GDM1 (cell line): Measurements from ENCODE around the gene USF1.
"Not testable (repeated sequence)": the region's sequence is repeated elsewhere in the genome, so short reads cannot be mapped to it uniquely, and the experiment has no call there.

Experiments
- DNase-seq: peaks from one replicate; lab custom pipeline; 2025; lab: John Stamatoyannopoulos, UW

The USF1 gene

DNA sequence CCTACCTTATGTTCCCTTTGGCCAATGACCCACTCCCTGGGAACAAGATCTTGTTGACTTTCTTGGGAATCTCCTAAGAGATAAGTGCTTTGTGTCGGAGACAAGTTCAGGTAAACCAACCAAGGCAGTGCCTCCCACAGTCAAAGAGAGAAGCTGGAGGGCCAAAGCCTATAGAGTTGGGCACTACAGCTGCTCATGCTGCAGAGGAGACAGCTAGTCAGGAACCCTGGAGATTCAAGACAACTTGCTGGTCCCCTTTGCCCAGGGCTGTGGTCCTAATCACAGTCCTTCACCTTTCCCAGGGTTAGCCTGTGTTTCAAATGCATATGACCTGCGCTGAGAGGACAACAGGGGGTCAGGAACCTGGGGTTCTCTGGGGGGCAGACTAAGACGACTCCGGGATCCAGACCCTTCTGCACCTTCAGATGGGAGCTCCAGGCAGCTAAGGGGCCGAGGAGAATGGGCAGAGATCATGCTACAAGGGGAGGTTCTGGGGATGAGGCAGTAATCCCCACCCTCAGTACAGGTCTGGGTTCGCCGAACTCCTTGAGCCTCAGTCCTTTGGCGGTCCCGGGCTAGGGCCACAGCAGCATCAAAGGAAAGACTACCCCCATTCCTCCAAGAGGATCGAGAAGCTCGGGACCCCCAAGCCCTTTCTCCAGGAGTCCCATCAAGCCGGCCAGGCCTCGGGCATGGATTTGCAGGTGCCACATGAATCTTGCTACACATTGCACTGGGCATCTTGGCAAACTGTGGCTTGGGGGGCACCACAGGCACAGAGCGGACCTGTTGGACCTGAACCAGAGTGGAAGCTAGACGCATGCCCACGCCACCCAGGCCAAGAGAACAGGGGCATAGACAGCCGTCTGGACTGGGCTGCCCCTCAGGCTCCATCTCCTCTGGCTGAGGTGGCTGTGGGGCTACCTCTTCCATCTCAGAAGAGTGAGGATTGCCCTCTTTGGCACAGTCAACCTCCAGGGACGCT, 2.0 kb upstream of the USF1 start:
- no peak for DNase-seq

GRCh38 chr1:161046605-161047228, 940 bp upstream of the USF1 start:
- no peak for DNase-seq

- peak; percentile 80 for DNase-seq
Observed at GRCh38 chr1:161044908-161045735, 655 bp downstream of the USF1 start.

GRCh38 chr1:161044535-161044907, 1.3 kb downstream of the USF1 start:
- DNase-seq, result no peak

GRCh38 chr1:161039546-161039945, 6.2 kb downstream of the USF1 start:
- DNase-seq, result no peak

- DNase-seq, result no peak
Observed at GRCh38 chr1:161039154-161039545, 6.6 kb downstream of the USF1 start.

DNA sequence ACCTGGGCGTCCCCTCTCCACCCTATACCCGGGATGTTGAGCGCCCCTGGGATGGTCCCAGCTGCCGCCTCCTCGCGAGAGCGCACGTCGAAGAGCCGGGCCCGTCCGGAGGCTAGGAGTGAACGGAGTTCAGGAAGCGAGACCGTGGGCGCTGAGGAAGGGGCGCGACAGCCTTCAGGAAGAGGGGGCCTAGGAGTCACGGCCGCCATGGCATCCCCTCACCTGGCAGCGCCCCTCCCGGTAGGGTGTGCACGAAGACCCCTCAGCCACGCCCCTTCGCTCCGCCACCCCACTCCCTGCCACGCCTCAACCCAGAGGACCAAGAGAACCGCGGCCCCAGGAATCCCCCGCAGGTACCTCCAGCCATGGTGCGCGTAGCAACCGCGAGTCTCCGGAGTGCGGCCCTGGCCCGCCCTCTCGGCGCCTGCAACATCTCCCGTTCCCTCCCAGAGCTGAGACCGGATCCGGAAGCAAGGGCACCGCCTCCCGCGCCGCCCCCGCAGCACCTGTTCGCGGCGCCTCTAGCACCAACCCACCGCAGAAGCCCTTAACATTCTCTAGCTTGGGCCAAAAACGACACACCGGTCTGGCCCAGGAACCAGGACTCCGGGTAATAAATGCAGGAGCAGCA, 7.1 kb downstream of the USF1 start, which contains the start of gene TSTD1:
TSTD1 (minus strand) TSS at position 442 of the 631 bp plus-strand sequence; CDS start at position 367, 75 bp downstream.
- DNase-seq, result no peak

GRCh38 chr1:161037661-161038522, 7.9 kb downstream of the USF1 start:
- no peak for DNase-seq

DNA sequence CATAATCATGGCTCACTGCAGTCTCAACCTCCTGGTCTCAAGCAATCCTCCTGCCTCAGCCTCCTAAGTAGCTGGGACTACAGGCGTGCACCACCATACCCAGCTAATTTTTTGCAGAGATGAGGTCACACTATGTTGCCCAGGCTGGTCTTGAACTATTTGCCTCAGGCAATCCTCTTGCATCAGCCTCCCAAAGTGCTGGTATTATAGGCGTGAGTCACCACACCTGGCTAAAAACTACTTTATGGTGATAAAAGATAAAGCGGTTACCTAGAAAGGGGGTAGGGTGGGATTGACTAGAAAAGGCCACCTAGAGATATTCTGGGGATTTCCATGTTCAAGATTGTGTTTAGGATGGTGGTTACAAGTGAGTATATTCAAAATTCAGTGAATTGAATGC, 12.0 kb downstream of the USF1 start:
- DNase-seq, result no peak

DNA sequence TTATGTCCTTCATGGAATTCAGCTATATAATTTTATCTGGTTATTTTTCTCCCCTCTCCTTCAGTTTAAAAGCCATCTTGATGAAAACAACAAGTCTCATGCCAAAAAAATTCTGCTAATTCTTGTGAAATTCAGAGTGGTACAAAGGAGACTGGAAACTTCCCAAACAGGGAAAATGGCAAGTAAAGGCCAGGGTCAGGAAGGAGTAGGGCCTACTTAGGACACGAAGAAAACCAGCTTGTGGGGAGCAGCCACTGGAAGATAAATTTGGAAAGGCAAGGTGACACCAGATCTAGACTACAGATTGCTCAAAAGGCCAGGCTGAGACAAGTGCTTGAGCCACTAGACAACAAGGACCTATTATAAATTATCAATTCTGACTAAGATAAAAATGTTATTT, 13.4 kb downstream of the USF1 start:
- DNase-seq, result no peak

DNA sequence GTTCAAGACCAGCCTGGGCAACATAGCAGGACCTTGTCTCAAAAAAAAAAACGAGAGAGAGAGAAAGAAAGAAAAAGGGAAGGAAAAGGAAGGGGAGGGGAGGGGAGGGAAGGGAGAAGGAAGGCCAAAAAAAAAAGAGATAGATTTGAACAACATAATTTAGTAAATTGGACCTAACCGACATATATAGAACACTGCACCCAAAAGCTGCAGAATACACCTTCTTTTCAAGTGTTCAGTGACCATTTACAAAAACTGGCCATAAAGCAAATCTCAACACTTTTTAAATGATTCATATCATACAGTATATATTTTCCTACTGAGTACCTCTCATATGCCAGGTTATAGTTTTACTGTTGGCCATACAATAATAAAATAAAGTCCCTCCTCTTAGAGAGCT, 13.9 kb downstream of the USF1 start:
- DNase-seq, result no peak

DNA sequence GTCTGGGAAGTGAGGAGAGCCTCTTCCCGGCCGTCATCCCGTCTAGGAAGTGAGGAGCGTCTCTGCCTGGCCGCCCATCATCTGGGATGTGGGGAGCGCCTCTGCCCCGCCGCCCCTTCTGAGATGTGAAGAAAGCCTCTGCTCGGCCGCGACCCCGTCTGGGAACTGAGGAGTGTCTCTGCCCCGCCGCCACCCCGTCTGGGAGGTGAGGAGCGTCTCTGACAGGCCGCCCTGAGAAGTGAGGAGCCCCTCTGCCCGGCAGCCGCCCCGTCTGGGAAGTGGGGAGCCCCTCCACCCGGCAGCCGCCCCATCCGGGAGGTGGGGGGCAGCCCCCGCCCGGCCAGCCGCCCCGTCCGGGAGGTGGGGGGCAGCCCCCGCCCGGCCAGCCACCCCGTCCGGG, 16.3 kb downstream of the USF1 start:
- not testable (repeated sequence) for DNase-seq

DNA sequence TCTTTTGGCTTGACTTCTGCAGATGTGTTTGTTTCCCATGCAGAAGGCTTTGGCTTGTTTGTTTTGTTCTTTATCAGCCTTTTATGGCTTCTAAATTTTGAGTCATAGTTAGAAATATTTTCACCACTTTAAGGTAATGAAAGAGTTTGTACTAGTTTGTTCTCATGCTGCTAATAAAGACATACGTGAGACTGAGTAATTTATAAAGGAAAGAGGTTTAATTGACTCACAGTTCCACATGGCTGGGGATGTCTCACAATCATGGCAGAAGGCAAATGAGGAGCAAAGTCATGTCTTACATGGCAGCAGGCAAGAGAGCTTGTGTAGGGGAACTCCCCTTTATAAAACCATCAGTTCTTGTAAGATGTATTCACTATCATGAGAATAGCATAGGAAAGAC, 18.8 kb downstream of the USF1 start:
- not testable (repeated sequence) for DNase-seq

DNA sequence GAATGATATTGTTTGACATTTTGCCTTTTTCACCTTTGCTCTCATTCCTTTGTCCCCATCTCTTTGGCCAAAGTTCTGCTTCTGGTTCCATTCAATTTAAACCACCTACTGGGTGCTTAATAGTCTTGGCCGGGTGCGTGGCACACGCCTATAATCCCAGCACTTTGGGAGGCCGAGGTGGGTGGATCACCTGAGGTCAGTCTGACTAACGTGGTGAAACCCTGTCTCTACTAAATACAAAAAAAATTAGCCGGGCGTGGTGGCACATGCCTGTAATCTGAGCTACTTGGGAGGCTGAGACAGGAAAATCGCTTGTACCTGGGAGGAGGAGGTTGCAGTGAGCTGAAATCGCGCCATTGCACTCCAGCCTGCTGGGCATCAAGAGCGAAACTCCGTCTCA, 23.3 kb downstream of the USF1 start:
- not testable (repeated sequence) for DNase-seq

DNA sequence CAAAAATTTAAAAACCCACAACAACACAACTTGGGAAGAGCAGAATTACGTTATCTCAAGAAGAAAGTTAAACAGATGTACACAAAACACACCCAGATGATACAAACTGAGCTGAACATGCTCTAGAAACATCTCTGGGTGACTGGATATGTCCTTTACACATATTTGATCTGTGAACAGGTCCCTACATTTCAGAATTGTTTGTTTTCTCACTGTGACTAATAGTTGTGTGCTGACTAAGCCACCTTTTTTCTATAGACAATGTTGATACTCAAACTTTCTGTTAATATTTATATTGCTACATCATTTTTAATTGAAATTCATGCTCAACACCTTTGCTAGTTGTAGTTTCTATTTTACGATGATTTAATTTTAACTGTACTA, 23.8 kb downstream of the USF1 start:
- DNase-seq, result no peak

GRCh38 chr1:161021165-161021969, 24.4 kb downstream of the USF1 start:
- peak; percentile 78 for DNase-seq

DNA sequence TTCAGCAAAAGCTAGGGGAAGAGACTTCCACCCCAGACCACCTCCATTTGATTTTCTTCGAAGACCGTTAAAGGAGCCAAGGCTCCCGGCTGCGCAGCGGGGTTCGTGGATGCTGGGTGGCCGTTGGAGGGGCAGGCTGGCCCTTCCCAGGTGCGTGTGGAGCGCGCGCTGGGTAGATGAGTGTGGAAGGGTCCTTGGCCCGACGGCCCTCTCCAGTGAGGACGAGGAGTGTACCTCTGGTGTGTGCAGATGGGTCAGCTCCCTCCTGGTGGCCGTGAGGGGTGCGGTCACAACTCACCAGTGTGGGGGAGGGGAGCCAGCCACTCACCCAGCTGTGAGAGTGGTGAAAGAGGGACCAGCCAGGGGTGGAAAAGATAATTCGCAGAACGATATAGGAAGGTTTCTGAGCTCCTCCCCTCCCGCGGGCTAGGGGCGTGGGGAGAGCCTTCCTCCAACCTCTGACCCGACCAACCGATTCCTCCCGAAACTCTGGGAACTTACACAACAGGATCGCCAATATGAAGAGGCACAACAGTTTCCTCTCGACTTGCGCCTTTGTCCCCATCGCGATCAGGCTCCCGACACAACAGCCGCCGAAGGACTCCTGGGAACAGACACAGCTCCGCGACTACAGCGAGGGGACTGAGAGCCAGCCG, 25.1 kb downstream of the USF1 start, which contains the start of gene F11R:
F11R (minus strand) TSS at position 644 of the 656 bp plus-strand sequence; CDS start at position 565, 79 bp downstream.
- DNase-seq, result peak; percentile 42

- peak; percentile 13 for DNase-seq
Observed at GRCh38 chr1:161019751-161020495, 25.9 kb downstream of the USF1 start.
